ENCODE measurements around the gene PDE4D.

GRCh38 chr5:59051951-59052350, 841.6 kb downstream of the PDE4D start:
- TF ChIP-seq CTCF (conservative IDR thresholded peaks at IDR 0.05; ENCODE audit: low read depth, low read length) (no peak), POLR2A (IDR thresholded peaks at IDR 0.05; ENCODE audit: low read depth, low read length) (no peak), RAD21 (IDR thresholded peaks at IDR 0.05; ENCODE audit: low read length) (no peak), MXI1 (IDR thresholded peaks at IDR 0.05; ENCODE audit: borderline replicate concordance, low read depth, low read length) (no peak), RCOR1 (IDR thresholded peaks at IDR 0.05; ENCODE audit: insufficient replicate concordance, low read length) (no peak), BHLHE40 (IDR thresholded peaks at IDR 0.05; ENCODE audit: low read depth, low read length) (no peak), FOS (IDR thresholded peaks at IDR 0.05; ENCODE audit: low read depth, low read length) (no peak), MAFK (IDR thresholded peaks at IDR 0.05; ENCODE audit: low read depth, low read length) (no peak), SMC3 (IDR thresholded peaks at IDR 0.05; ENCODE audit: low read depth, low read length) (no peak), CEBPB (IDR thresholded peaks at IDR 0.05; ENCODE audit: low read depth, low read length) (no peak)

All from IMR-90 (cell line).